Esophagus squamous epithelium (tissue), 5 donors: Measurements from ENCODE around the gene DBP. TPM values are rescaled to one million over a fixed set of nuclear protein-coding genes. Genes with fewer than 3 reads are reported as not detected.
"Not testable (repeated sequence)": the region's sequence is repeated elsewhere in the genome, so short reads cannot be mapped to it uniquely, and the experiment has no call there.

Experiments used
- DNase-seq: peaks from one replicate; lab custom pipeline; 2025; lab: John Stamatoyannopoulos, UW
- H3K27ac ChIP-seq, 4 donors: fragments of 200-600 bp; sonication (generic); one replicate each; pipeline ENCODE4 v1.5.1; 2016 to 2019; ENCODE audit warnings: mild to moderate bottlenecking in 1 of 4
- H3K27me3 ChIP-seq, 4 donors: fragments of 200-600 bp; sonication (generic); 1 replicate in 3 of 4; 2 replicates in 1 of 4; pipeline versions ENCODE4 v1.5.1 to v1.6.0; 2017 to 2021; ENCODE audit warnings: antibody characterized with exemption in 1 of 4
- H3K36me3 ChIP-seq, 3 donors: fragments of 200-600 bp; sonication (generic); one replicate each; pipeline ENCODE4 v1.5.1; 2016 to 2019
- H3K4me1 ChIP-seq, 3 donors: fragments of 200-600 bp; sonication (generic); one replicate each; pipeline ENCODE4 v1.5.1; 2017 to 2019
- H3K4me3 ChIP-seq, 4 donors: fragments of 200-600 bp; sonication (generic); 1 replicate in 3 of 4; 2 replicates in 1 of 4; pipeline ENCODE4 v1.5.1; 2016 to 2019; ENCODE audit warnings: mild to moderate bottlenecking in 2 of 4, moderate library complexity in 1 of 4
- H3K9me3 ChIP-seq, 3 donors: fragments of 200-600 bp; sonication (generic); one replicate each; pipeline ENCODE4 v1.5.1; 2016 to 2019
- POLR2A ChIP-seq, 4 donors: fragments of 450-650 bp; IDR thresholded peaks; one replicate each; pipeline ENCODE4 v1.6.1; 2017; ENCODE audit warnings: antibody characterized with exemption in 4 of 4, mild to moderate bottlenecking in 4 of 4, moderate library complexity in 3 of 4
- WGBS, 2 donors: methylation state at CpG; one replicate each; pipeline ENCODE4 v1.1.5; 2018; 5-methylcytosine and 5-hydroxymethylcytosine counted together
- intact Hi-C: fragments of 100-400 bp; cut with DNase I; formaldehyde crosslinking; loops from one replicate; pipeline ENCODE4 v1.15.0; 2022
- total RNA-seq, 4 donors: library from RNA; depleted of rRNA; stranded (reverse); fragments of >200 nt; gene quantifications; one replicate each; pipeline ENCODE4 v1.1.0, GENCODE V29; 2016
- TF ChIP-seq, protein P1 (sequence below), 6 experiments: fragments of 450-650 bp in 4 of 6; fragments of 200-600 bp in 2 of 6; sonication (generic) in 2 of 6; IDR thresholded peaks; one replicate each; pipeline ENCODE4 v1.5.1; 2016 to 2019; ENCODE audit warnings: antibody characterized with exemption in 6 of 6, mild to moderate bottlenecking in 4 of 6, moderate library complexity in 4 of 6
- donor health status: DM: yes; HTN: yes; CAD: no.

DBP gene, protein sequence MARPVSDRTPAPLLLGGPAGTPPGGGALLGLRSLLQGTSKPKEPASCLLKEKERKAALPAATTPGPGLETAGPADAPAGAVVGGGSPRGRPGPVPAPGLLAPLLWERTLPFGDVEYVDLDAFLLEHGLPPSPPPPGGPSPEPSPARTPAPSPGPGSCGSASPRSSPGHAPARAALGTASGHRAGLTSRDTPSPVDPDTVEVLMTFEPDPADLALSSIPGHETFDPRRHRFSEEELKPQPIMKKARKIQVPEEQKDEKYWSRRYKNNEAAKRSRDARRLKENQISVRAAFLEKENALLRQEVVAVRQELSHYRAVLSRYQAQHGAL
- total RNA-seq: 10 to 100 TPM in 3 of 4 donors, 1 to 10 TPM in 1; 4.2 to 16.2 (median 11.7) TPM

DNA sequence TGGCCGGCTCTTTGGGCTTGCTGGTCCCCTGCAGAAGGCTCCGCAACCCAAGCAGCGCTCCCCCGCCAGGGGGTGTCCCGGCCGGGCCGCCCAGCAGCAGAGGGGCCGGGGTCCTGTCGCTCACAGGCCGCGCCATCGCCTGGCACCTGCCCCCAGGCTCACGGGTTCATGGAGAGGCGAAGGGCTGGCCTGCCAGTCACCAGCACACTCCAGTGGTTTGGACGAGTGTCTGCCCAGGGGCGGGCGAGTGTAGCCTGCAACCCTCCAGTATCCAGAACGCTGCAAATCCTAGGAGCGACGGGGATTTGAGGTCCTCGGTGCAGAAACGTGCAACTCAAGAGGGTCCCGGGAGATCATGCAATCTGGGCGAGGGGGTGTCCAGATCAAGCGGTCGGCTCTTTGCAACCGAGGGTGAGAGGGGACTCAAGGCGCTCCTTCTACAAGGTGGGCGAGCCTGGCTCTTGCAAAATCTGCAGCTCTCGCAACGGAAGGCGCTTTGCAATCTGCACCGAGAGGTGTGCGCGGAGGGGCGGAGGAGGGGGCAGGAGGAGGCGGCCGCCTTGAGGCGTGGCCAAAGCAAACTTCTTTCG is at the start of gene DBP:
Gene DBP, minus strand, starts transcription at position 521 of the 590 bp plus-strand sequence. Its CDS starts 385 bp downstream, at position 136.
- Histone ChIP-seq H3K4me3 (peak within 1 kb of the TSS; percentile 63 to 86 (median 76)), H3K27me3 (no peaks in the 10 kb centered on the region), H3K4me1 (peaks cover 36 to 71% (median 45%) of the 10 kb centered on the region in 3 donors), H3K9me3 (no peaks in the 10 kb centered on the region), H3K27ac (peak within 1 kb of the TSS; percentile 95 to 98 (median 96)), H3K36me3 (peaks cover 0 to 12% (median 0%) of the 10 kb centered on the region in 3 donors)
- intact Hi-C loops: no loop called here
- WGBS, 2 donors: 0% methylated on average over 3 to 14 of the region's 40 CpGs
- DNase-seq: peak; percentile 93
- TF ChIP-seq, protein P1, sequence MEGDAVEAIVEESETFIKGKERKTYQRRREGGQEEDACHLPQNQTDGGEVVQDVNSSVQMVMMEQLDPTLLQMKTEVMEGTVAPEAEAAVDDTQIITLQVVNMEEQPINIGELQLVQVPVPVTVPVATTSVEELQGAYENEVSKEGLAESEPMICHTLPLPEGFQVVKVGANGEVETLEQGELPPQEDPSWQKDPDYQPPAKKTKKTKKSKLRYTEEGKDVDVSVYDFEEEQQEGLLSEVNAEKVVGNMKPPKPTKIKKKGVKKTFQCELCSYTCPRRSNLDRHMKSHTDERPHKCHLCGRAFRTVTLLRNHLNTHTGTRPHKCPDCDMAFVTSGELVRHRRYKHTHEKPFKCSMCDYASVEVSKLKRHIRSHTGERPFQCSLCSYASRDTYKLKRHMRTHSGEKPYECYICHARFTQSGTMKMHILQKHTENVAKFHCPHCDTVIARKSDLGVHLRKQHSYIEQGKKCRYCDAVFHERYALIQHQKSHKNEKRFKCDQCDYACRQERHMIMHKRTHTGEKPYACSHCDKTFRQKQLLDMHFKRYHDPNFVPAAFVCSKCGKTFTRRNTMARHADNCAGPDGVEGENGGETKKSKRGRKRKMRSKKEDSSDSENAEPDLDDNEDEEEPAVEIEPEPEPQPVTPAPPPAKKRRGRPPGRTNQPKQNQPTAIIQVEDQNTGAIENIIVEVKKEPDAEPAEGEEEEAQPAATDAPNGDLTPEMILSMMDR (IDR thresholded peaks at IDR 0.05): peak in 3 of 6 experiments; percentile 3 to 39 (median 21)
- TF ChIP-seq POLR2A (IDR thresholded peaks at IDR 0.05): peak in 2 of 4 donors; percentile 12 to 74

DNA sequence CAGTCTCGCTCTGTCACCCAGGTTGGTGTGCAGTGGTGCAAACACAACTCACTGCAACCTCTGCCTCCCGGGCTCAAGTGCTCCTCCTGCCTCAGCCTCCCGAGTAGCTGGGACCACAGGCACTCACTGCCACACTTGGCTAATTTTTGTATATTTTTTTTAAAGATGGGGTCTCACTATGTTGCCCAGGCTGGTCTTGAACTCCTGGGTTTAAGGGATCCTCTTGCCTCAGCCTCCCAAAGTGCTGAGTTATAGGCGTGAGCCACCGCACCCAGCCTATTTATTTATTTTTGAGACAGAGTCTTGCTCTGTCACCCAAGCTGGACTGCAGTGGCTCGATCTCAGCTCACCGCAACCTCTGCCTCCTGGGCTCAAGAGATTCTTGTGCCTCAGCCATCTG is 49.5 kb upstream of the DBP start:
- H3K4me3 ChIP-seq, H3K27ac ChIP-seq, DNase-seq, H3K9me3 ChIP-seq, H3K27me3 ChIP-seq, H3K36me3 ChIP-seq, intact Hi-C loops: not testable (repeated sequence)
- peaks cover 0 to 35% (median 7%) of the 10 kb centered on the region in 3 donors for H3K4me1 ChIP-seq
- WGBS, 2 donors: 89% methylated on average over 7 of the region's 7 CpGs

DNA sequence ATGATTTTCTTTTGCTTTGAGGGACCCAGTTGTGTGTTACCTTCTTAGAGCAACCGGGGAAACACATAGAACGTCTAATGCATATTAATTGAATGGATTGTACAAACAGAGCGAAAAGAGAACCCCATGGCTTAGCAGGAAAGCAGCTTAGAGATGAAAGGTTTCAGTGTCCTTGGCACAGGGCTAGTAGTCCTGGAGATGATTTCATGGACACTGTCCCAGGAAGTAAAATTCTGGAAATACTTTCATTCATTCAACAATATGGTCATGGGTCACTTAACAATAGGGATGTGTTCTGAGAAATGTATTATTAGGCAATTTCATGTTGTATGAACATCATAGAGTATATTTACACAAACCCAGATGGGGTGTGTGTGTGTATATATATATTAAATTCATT is 48.9 kb upstream of the DBP start:
- Histone ChIP-seq H3K9me3 (no peaks in the 10 kb centered on the region), H3K36me3 (no peaks in the 10 kb centered on the region), H3K4me3 (no peak overlapping the region), H3K27ac (peak overlapping the region in 1 of 4 donors; percentile 7), H3K27me3 (no peaks in the 10 kb centered on the region), H3K4me1 (peaks cover 0 to 35% (median 7%) of the 10 kb centered on the region in 3 donors)
- WGBS, 2 donors: 69 to 71% methylated on average over 3 of the region's 3 CpGs
- TF ChIP-seq, protein P1 (IDR thresholded peaks at IDR 0.05): no peak
- TF ChIP-seq POLR2A (IDR thresholded peaks at IDR 0.05): no peak
- no peak for DNase-seq
- intact Hi-C loops: no loop called here

DNA sequence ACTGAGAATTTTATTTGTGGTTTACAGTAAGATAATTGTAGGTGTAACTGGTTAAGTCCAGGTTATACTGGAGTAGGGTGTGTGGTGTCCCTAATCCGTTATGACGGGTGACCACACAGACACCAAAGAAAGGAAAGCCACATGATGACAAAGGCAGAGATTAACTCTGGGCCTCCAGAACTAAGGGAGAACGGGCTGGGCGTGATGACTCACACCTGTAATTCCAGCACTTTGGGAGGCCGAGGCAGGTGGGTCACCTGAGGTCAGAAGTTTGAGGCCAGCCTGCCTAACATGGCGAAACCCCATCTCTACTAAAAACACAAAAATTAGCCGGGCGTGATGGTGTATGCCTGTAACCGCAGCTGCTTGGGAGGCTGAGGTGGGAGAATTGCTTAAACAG is 48.4 kb upstream of the DBP start:
- Histone ChIP-seq H3K9me3 (no peaks in the 10 kb centered on the region), H3K4me1 (peaks cover 0 to 35% (median 7%) of the 10 kb centered on the region in 3 donors), H3K27ac (peak overlapping the region in 3 of 4 donors; percentile 47 to 68 (median 48)), H3K4me3 (no peak overlapping the region), H3K27me3 (no peaks in the 10 kb centered on the region), H3K36me3 (no peaks in the 10 kb centered on the region)
- WGBS, 2 donors: 47 to 68% methylated on average over 9 of the region's 9 CpGs
- DNase-seq: no peak
- no peak for TF ChIP-seq POLR2A (IDR thresholded peaks at IDR 0.05)
- TF ChIP-seq, protein P1 (IDR thresholded peaks at IDR 0.05): no peak
- intact Hi-C loops: no loop called here

DNA sequence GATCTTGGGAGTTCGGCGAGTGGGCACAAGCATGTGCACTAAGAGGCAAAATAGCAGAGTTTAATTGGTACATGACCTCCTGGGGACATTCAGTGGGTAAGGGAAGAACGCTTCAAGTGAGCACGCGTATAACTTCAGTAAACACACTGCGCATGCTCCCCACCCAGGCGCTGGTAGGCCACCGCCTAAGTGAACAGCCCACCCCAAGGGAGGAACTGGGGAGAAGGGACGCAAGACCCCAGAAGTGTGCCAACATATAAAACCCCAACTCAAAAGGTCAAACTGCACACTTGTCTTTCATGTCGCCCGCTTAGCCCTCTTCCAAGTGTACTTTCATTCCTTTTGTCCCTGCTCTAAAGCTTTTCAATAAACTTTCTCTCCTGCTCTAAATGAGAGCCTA is 46.2 kb upstream of the DBP start:
- TF ChIP-seq, protein P1 (IDR thresholded peaks at IDR 0.05): no peak
- no peak for TF ChIP-seq POLR2A (IDR thresholded peaks at IDR 0.05)
- DNase-seq: no peak
- H3K9me3 ChIP-seq: no peaks in the 10 kb centered on the region
- peaks cover 0 to 27% (median 3%) of the 10 kb centered on the region in 3 donors for H3K4me1 ChIP-seq
- WGBS, 2 donors: 71 to 83% methylated on average over 11 of the region's 11 CpGs
- H3K27ac ChIP-seq: no peak overlapping the region
- no peaks in the 10 kb centered on the region for H3K36me3 ChIP-seq
- H3K4me3 ChIP-seq: peak overlapping the region in 1 of 4 donors; percentile 26
- H3K27me3 ChIP-seq: no peaks in the 10 kb centered on the region
- intact Hi-C loops: no loop called here
